Peyer's patch (tissue), 4 donors: ENCODE data around the gene HNRNPLL.

ENCODE experiments used
- CTCF ChIP-seq, 6 experiments: fragments of 450-650 bp in 4 of 6; fragments of 200-600 bp in 2 of 6; sonication (generic) in 1 of 6; IDR thresholded peaks; one replicate each; pipeline ENCODE4 v1.5.1; 2017 to 2019; ENCODE audit warnings: antibody characterized with exemption in 6 of 6, mild to moderate bottlenecking in 3 of 6, moderate library complexity in 1 of 6
- POLR2A ChIP-seq, 2 donors: fragments of 450-650 bp; IDR thresholded peaks; one replicate each; pipeline ENCODE4 v1.5.1; 2017; ENCODE audit warnings: antibody characterized with exemption in 2 of 2, mild to moderate bottlenecking in 2 of 2, moderate library complexity in 2 of 2

GRCh38 chr2:38649176-38649728 lies 46.5 kb upstream of the HNRNPLL start:
- no peak for TF ChIP-seq CTCF (IDR thresholded peaks at IDR 0.05)
- TF ChIP-seq POLR2A (IDR thresholded peaks at IDR 0.05), result no peak
